GM18873 (cell line): Measurements from ENCODE around the gene APIP.
"Not testable (repeated sequence)": the region's sequence is repeated elsewhere in the genome, so short reads cannot be mapped to it uniquely, and the experiment has no call there.

Experiments used
- ATAC-seq: cut with Tn5 transposase; IDR thresholded peaks from one replicate; pipeline ENCODE4 v1.9.1; 2021; ENCODE audit warnings: mild to moderate bottlenecking, moderate library complexity, moderate number of reproducible peaks; ENCODE audit not compliant: unreplicated experiment, low FRiP score

APIP gene

DNA sequence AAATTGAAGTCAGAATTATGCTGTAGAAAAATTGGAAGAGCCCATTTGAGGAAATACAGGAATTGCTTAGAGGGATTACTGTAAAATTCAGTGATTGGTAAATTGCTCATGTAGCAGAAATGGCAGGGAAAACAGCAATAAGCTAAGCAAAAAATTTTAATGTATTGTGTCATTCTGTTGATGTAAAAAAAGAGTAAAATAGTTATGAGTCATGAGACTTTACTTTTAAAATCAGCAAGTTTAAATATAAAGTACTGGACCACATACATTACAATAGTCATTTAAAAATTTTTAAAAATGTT, 10.6 kb upstream of the APIP start:
- ATAC-seq, result no peak

DNA sequence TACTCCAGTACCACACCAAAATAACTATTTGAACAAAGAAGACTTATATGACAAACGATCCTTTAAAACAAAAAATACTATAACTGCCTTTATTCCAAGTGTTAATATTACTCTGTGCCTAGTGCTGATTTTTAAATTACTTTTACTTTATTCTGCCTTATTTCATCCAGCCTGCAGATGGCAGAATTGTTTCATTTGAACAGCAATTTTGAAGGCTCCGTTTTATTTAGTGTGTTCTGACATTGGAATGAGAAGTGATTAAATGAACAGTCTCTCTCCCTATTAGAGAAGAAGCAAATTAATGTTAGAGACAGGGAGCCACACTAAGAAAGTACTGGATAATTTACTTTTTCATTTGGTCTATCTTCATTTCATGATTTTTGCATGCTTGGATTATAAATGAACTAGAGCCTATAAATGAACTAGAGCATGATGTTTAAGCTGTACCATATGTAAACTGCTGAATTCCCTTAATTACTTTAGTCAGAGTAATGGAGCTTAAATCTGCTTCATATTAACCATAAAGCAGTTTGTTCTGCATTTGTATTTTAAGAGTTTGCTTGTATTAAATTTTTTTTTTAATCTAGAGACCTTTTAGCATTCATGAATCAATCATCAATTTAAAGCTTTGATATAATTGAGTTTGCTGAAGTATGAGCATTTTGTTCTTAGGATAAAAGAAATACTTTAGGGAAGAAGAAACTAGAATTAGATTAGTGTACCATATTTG, 10.1 kb upstream of the APIP start:
- no peak for ATAC-seq

DNA sequence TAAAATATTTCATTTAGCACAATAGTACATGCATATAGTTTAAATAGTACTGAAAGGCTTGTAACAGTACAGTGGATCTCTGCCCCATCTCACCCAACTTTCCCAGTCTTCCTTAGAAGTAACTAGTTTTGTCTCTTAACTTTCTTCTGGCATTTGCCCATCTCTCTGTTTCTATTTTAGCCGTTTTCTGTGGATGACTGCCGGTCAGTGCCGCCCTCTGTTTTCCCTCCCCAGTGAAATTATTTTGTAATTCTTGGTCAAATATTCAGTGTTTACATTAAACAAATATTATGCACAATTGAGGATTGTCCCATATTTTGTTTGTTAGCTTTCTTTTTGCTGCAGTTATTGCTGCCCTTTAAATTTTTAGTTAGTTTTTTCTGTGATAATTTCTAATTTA, 8.5 kb upstream of the APIP start:
- no peak for ATAC-seq

DNA sequence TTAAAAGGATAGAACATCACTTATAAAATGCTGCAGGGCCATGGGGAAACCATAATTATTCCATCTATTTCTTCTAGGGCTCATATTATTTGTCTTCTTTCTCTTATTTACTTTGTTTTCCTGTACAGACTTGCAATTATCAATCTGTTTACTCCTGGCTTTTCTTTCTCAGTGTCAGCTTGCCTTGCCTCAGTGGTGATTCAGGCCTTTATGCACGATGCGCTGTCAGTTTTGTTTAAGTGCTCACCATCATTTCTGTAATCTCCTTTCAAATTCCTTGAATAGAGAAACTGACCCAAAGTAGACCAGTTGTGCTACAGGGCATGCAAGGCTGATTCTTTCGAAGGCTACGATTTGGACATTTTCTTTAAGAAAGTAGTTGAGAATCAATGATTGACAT, 5.0 kb upstream of the APIP start:
- ATAC-seq, result no peak

DNA sequence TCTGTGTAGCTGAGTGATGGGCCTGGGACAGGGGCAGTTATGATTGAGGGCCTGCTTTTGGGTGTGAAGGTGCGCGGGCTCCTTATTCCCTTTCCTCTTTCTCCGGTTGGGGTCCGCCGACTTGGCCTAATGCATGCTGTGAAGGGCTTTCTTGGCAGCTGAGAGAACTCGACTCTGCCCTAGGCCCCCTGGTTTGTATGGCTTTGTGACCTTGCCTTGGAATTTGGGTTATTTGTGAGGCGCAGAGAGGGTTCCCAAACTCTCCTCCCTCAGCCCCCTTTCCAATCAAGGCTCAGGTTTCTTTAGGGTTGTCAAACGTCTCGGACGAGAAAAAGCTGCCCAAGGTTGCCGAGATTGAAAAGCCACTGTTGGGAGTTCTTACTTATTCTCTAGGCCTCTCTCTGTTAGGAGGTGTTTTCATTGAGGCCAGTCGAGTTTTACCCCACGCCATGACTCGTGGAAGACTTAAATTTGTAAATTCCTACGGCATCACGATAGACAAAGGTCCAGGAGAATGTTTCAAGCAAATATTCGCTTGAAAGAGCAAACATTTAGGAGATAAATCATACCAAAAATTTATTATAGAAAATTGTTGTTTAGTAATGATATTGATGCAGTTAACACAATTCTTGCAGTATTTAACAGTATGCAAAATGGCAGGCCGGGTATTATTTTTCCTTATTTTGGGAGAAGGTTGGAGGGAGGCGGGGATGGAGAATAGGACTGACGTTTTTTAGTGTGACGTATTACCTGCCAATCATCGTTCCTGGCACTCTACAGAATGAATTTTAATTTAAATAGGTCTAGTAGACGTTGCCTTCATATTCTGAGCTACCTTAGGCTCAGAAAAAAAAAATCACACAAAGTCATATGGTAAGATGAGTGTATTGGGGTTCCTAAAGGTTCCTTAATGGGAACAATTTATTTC, 928 bp upstream of the APIP start:
- no peak for ATAC-seq

DNA sequence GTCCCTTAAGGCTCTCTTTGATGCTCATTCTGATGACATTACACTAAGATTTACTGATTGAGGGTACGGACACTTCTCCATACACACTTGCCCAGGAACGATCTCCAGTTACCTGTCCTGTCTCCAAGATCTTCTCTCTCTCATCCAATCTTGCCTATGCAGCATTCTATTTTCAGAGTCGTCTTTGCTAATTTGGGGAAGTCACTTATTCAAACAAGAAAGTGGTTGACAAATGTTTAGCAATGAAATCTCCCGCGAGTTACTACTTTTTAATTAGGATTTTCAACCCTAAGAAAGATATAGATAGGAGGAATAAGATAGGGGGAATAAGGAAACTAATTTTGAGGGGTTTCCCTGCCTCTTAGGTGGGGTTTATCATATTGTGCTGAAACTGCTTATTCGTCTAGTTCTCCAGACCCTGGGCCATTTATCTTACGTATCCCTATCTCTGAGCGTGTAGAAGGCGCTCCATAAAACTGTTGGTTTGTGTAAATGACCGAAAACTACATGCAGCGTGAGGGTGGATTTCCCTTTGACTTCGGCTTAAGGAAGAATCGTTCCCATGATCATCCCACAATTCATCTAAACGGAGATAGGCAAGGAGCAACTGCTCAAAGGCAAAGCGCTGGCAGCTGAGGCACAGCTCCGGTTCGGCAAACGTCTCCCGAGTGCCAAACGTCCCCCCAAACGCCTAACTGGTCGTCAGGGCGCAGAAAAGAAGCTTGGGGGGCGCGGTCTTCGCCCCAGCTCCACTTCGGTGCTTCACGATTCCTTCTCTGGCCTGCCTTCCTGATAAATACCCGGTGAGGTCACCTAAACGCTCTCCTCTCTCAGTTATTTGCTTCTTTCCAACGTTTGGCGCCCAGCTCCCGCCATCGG, 804 bp downstream of the APIP start:
- ATAC-seq, result no peak

DNA sequence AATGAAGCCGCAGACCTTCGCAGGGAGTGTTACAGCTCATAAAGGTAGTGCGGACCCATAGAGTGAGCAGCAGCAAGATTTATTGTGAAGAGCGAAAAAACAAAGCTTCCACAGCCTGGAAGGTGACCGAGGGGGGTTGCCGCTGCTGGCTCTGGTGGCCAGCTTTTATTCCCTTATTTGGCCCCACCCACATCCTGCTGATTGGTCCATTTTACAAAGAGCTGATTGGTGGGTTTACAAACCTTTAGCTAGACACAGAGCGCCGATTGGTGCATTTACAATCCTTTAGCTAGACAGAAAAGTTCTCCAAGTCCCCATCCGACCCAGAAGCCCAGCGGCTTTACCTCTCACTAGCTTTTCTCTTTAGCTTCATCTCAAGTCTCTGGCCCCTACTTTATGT, 2.6 kb downstream of the APIP start:
- not testable (repeated sequence) for ATAC-seq

DNA sequence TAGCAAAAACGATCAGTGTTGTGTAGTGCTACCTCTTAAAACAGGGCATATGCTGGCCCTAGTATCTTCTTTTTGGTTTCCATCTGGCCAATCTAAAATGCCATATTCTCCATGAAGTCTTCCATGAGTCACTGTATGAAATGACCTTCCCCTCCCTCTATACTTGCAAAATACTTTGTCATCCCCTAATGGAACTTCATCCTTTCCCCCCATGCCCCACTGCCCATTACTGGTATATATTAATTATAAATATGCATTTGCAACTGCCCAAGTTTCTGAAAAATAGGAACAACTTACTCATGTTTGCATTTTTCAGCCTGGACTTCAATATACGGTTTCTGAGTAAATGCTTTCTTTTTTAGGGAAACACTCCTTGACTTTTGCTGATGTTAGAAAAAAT, 4.5 kb downstream of the APIP start:
- ATAC-seq, result no peak

DNA sequence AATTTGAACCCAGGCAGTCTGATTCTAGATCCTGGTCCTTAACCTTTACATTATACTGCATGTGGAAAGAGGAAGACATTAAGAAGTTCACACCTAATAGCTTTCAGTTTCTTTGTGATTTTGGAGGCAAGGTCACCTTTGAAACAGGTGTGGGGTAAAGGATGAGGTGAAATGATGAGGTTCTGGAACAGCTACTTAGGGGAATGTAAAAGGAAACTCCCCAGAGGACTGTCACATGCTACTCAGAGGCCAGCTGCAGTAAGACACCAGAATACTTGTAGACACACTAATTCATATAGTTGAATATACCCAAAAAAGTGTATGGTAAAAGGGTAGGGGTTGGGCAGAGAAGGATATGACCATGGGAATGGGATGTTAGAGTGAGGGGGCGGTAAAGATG, 5.4 kb downstream of the APIP start:
- no peak for ATAC-seq

DNA sequence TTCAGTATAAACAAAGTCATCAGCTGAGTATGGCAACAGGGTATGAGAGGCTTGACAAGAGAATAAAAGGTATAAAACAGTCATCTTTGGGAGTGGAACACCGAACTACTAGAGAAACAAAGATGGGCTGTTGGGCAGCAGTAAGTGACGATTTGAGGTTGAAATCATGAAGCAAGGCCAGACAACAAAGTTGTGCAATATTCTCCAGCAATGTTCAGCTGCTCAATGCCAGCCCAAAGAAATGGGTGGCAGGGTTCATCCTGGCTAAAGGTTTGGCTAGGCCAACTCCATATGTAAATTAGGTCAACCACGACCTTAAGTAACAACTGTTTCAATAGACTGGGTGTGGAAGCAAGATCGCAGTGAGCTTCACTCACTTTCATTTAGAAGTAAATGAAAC, 6.2 kb downstream of the APIP start:
- ATAC-seq, result no peak

DNA sequence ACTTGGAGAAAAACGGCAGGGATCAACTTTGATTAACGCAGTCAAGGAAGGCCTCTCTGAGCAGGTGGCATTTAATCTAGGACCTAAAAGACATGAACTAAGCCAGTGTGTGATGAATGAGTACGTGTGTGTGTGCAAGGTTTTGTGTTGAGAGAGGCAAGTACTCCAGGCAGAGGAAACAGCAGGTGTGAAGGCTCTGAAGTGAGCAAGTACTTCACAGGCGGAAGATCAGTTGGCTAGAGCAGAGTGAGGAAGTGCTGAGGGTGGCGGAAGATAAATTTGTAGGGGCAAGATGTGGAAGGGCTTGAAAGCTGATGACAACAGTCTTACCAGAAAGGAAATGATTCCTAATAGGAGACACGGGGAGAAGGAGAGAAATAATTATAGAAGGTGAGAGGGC, 6.8 kb downstream of the APIP start:
- no peak for ATAC-seq

DNA sequence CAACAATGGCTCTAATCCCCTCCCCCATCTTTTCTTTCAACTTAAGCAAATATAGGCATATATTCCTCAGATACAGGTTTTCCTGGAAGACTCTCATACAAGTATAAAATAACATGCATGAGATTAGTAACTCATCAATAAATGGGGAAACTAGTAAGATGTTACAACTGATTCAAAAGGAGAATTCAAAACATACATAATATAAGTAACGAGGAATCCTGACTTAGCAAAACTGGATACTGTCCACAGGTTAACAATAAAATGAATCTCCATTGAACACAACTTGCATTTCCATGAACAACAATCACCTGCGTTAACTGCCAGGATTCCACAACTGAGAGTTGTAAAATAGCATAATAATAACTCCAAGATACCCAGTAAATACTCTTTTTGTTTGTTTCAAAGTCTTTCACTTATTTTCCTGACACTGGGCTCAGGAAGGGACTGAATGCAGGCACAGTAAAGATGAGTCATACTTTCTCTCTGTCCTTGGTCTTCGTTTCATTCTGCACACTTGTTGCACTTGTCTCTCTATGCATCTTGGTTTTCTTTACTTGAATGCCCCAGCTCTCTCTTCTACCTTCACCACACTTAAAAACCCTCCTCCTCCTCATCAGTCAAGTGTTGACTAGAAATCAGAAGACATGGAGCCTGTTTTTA, 8.1 kb downstream of the APIP start:
- ATAC-seq, result no peak

DNA sequence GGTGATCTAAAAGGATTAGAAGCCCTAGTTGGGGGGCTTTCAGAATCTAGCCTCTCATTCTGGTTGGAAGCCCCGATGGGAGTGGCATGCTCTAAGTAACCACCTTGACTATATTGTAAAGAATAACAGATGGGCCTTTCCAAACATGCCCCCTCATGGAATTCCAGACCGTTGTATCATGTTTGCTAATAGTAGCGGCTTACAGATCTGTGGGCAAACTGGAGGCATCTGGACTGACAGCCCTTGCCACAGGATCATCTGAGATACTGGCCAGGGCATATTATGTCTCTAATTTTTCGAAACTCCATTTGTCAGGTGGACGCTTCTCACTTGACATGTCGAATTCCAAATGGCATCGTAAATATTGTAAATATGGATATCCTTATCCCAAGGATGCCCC, 10.5 kb downstream of the APIP start:
- no peak for ATAC-seq

DNA sequence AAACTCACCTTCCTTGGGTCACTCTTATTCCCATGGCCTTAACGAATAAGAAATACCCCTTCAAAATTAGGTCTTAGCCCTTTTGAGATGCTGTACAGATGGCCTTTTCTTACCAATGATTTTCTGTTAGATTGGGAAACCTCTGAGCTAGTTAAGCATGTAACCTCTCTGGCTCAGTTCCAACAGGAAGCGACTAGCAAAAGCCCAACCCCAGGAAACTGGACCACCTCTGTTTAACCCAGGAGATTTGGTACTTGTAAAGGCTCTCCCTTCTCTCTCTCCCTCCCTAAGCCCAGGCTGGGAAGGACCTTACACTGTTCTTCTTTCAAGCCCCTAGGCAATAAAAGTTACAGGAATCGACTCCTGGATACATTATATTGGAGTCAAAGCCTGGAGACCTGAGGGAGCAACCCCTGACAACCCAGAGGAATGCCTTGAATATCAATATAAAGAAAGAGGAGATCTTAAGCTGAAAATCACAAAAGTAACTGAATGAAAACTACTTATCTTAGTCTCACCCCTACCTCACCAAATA, 11.7 kb downstream of the APIP start:
- ATAC-seq, result no peak

DNA sequence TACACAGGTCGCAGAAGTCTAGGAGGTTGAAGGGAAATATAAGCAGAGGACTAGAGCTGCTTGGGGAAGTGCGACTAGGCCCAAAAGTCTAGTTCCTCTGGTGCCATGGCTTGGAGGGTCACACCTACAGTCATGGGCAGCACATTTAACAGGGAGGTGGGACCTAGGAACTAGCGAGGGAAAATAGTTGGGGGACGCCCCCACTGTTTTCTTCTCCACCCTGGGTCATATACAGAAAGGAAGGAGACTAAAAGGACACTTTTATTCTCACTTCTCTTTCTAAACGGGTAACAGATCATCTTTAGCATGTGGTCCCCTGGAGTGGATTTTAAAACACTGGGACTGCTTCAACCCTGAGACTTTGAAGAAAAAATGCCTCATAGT, 16.6 kb downstream of the APIP start:
- ATAC-seq, result no peak

DNA sequence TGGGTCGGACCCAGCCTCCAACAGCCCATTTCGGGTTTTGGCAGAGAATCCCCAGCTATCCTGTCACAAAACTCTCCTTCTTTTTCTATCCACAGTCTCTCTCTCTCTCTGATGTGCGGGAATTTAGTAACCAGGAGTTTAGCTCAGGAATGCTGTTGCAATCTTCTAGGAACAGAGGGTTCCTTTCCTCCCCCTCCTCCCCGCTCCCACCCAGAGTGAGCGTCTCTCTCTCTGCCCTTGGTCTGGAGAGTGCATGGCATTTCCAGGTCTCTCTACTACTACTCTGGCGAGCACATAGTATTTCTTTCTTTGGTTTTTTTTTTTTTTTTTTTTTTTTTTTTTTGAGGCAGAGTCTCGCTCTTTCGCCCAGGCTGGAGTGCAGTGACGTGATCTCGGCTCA, 17.7 kb downstream of the APIP start:
- no peak for ATAC-seq

DNA sequence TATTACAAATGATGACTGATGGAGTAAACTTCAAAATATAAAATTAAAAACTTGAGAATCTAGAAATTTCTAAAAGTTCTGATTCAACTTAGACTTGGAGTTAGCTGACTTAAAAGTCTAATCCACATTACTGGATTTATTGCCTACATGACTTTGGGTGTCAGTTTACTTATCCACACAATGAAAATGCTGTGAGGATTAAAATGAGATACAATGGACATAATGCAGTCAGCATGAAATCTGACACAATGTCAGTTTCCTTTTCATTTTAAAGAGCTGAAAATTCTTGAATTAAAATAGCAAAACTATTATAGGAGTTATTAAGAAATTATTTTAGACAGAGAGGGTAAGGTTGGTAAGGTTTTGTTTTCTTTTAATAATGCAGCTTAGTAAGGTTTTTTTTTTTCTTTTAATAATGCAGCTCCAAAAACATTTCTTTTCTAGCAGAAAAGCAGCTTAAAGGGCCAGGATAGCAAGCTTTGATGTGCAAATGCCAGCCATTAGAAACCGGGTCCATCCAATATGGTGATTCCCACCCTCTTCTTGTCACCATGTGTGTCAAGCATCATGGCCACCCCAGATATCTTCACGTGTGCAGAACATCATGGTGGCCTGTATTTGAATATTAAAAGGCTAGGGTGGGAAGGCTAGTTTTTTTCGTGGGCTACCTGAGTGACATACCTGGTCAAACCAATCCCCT, 18.9 kb downstream of the APIP start:
- ATAC-seq, result no peak

DNA sequence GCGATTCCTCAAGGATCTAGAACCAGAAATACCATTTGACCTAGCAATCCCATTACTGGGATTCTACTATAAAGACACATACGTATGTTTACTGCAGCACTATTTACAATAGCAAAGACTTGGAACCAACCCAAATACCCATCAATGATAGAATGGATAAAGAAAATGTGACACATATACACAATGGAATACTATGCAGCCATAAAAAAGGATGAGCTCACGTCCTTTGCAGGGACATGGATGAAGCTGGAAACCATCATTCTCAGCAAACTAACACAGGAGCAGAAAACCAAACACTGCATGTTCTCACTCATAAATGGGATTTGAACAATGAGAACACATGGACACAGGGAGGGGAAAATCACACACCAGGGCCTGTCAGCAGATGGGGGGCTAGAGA, 20.0 kb downstream of the APIP start:
- ATAC-seq, result not testable (repeated sequence)

DNA sequence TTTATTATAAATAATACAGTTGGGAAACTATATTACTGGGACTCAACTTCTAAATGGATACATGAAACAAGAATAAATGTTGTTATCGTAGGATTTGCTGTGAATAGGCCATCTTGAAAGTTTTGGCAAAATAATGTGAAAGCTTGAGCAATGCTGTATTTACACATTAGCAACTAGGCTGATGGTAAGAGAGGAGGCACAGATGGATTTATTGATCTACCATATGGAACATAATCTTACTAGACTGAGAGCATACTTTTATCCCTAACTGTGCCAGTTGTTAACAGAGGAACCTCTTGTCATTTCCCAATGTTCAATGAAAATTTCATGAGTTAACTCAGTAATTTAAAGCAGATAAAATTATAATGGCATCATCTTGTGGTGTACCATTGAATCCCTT, 22.8 kb downstream of the APIP start:
- ATAC-seq, result no peak

DNA sequence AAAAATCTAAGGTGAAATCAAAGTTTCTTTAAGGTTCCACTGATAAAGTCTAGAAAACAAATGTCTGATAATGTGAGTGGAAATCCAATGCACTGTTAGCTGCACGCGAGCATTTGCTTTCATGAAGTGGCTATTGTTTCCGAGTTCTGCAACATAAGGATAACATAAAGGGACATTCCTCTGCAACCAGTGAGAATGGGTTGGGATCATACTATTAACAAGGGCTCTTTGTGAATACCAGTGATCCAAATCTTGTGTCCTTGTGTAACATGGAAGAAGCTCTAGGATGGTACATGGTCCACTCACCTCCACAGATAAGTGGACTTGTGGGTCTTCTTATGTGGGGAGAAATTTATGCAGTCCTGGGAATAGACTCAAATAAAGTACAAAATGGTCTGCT, 24.6 kb downstream of the APIP start:
- no peak for ATAC-seq
